ENCODE data around the gene RSPH3.

The RSPH3 gene

DNA sequence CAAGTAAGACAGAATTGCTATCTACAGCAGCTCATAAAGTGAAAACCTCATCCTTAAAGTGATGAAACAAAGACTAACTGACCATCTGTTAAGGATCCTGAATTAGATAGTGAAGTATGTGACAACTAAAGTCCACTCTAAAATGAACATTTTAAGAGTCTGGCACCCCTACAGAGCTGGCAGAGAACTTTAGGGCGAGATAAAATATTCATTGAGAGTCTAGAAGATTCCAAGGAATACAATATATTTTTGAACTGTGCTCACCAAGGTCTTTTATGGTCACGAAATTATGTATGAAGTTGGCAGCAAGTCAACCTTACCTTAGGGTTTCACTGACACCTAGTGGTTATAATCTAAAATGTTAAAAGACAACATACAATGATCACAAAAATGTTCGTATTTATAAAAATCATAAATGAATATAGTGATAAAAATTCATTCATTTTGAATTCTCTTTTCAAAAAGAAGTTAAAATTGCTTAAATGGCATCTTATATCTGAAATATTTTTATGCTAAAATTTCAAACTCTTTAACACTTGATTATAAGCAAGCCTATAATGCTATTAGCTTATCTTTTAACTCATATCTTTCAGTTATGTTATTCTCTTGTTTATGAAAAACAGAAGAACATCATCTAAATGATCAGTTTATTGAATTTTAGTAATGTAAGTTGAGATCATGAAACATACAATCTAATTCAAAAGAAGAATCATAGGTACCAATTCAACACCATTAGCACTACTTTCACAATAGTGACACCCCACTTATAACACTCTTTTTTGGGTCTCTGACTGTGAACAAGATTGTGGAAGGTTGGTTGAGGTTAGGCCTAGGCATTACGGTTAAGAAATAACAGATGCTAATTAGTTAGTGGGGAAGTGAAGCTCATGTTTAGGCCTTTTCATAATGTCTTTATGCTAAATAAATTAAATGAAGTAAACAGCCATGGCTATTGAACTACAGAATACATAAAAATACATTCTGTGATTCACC lies 27.5 kb downstream of the RSPH3 start:
- Histone ChIP-seq H3K27me3 (replicated peaks) (no peaks in the 10 kb centered on the region), H3K4me3 (ENCODE audit: low read depth, low read length) (no peak overlapping the region), H3K27ac (no peak overlapping the region), H3K36me3 (replicated peaks) (peaks cover 3% of the 10 kb centered on the region)
- TF ChIP-seq, protein P1, sequence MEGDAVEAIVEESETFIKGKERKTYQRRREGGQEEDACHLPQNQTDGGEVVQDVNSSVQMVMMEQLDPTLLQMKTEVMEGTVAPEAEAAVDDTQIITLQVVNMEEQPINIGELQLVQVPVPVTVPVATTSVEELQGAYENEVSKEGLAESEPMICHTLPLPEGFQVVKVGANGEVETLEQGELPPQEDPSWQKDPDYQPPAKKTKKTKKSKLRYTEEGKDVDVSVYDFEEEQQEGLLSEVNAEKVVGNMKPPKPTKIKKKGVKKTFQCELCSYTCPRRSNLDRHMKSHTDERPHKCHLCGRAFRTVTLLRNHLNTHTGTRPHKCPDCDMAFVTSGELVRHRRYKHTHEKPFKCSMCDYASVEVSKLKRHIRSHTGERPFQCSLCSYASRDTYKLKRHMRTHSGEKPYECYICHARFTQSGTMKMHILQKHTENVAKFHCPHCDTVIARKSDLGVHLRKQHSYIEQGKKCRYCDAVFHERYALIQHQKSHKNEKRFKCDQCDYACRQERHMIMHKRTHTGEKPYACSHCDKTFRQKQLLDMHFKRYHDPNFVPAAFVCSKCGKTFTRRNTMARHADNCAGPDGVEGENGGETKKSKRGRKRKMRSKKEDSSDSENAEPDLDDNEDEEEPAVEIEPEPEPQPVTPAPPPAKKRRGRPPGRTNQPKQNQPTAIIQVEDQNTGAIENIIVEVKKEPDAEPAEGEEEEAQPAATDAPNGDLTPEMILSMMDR (IDR thresholded peaks at IDR 0.05; ENCODE audit: low read depth, low read length, missing control alignments) = peak; percentile 13
- in situ Hi-C loops (cut with HindIII; ENCODE audit: low pct_ligation_motif_present, low sequenced_read_pairs) = loop anchor here (25.0 kb wide), 1 partner anchor 260 kb away; no protein-coding TSS in a partner anchor
- DNase-seq = peak; percentile 25

DNA sequence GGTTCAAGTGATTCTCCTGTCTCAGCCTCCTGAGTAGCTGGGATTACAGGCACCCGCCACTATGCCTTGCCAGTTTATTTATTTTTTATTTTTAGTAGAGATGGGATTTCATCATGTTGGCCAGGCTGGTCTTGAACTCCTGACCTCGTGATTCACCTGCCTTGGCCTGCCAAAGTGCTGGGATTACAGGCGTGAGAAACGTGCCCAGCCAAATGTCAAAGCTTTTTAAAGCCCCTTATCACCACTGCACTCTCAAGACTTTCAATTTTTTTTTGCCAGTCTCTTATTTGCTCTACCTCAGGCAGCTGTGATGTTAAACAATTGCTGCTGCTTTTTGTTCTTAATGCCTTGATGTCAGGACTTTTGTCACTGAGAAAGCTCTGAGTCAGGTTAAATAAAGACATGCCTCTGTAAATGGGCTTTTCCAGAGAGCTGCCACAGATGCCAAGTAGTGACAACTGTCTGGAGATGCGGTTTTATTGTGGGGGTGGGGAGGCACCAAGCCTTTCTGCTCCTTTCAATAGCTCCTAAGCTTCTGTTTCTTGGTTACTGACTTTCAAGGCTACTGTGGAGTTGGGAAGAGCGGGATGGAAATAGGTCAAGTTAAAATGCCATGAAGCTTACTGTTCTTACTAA lies 29.2 kb downstream of the RSPH3 start:
- in situ Hi-C loops (cut with HindIII; ENCODE audit: low pct_ligation_motif_present, low sequenced_read_pairs) = loop anchor here (25.0 kb wide), 1 partner anchor 258 kb away; no protein-coding TSS in a partner anchor
- Histone ChIP-seq H3K27ac (no peak overlapping the region), H3K4me3 (ENCODE audit: low read depth, low read length) (no peak overlapping the region), H3K36me3 (replicated peaks) (no peaks in the 10 kb centered on the region), H3K27me3 (replicated peaks) (no peaks in the 10 kb centered on the region)
- no peak for DNase-seq
- TF ChIP-seq, protein P1 (IDR thresholded peaks at IDR 0.05; ENCODE audit: low read depth, low read length, missing control alignments) = no peak

DNA sequence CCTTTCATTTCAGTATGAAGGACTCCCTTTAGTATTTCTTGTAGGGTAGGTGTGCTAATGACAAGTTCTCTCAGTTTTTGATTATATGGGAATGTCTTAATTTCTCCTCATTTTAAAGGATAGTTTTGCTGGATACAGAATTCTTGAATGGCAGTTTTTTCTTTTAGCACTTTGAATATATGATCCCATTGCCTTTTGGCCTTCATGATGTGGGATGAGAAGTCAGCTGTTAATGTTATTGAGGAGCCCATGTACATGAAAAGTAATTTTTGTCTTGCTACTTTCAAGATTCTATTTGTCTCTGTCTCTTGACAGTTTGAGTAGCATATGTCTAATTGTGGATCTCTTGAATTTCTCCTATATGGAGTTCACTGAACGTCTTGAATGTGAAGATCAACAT lies 30.9 kb downstream of the RSPH3 start:
- H3K4me3 ChIP-seq (ENCODE audit: low read depth, low read length) = no peak overlapping the region
- no peaks in the 10 kb centered on the region for H3K27me3 ChIP-seq (replicated peaks)
- in situ Hi-C loops (cut with HindIII; ENCODE audit: low pct_ligation_motif_present, low sequenced_read_pairs) = loop anchor here (25.0 kb wide), 1 partner anchor 257 kb away; no protein-coding TSS in a partner anchor
- no peaks in the 10 kb centered on the region for H3K36me3 ChIP-seq (replicated peaks)
- TF ChIP-seq, protein P1 (IDR thresholded peaks at IDR 0.05; ENCODE audit: low read depth, low read length, missing control alignments) = no peak
- DNase-seq = no peak
- no peak overlapping the region for H3K27ac ChIP-seq

DNA sequence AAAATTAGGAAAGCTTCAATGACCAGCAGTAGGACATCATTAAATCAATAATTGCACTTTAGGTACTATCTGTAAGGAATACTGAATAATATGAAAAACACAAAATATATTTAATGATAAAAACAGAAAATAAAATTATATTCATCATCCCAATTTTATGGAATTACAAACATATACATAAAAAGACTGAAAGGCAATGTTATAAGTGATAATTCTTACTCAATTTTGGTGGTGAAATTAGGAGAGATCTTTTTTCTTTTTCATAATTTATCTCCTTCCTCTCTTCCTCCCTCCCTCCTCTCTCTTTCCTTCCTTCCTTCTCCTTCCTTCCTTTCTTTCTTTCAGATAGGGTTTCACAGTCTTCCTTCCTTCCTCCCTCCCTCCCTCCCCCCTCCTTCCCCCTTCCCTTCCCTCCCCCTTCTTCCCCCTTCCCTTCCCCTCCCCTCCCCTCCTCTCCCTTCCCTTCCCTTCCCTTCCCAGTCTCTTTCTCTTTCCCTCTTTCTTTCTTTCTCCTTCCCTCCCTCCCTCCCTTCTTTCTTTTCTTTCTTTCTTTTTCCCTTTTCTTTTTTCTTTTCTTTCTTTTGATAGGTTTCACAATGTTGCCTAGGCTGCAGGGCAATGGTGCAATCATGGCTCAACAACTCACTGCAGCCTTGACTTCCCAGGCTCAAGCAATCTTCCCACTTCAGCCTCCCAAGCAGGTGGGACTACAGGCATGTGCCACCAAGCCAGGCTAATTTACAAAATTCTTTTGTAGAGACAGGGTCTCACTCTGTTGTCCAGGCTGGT lies 36.8 kb downstream of the RSPH3 start:
- Histone ChIP-seq H3K27ac (no peak overlapping the region), H3K4me3 (ENCODE audit: low read depth, low read length) (no peak overlapping the region), H3K36me3 (replicated peaks) (no peaks in the 10 kb centered on the region), H3K27me3 (replicated peaks) (no peaks in the 10 kb centered on the region)
- TF ChIP-seq, protein P1 (IDR thresholded peaks at IDR 0.05; ENCODE audit: low read depth, low read length, missing control alignments) = no peak
- no peak for DNase-seq
- in situ Hi-C loops (cut with HindIII; ENCODE audit: low pct_ligation_motif_present, low sequenced_read_pairs) = loop anchor here (25.0 kb wide), 1 partner anchor 251 kb away; no protein-coding TSS in a partner anchor

DNA sequence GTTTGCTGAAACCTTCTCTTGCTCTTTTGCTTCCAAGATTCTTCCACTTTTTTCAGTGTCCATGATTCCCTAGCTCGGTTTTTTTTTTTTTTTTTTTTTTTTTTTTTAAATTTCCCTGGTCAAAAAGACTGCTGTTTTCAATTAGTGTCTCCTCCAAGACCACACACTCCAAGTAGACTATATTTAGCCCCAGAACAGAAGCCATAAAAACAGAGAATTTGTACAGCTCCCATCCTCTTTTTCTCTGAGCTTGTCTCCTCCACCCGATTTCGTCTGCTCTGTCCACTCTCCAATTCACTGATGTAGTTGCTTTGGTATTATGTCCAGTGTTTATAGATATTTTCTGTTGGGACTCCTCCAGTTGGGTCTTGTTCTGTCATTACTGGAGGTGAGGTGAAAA lies 37.6 kb downstream of the RSPH3 start:
- no peaks in the 10 kb centered on the region for H3K27me3 ChIP-seq (replicated peaks)
- TF ChIP-seq, protein P1 (IDR thresholded peaks at IDR 0.05; ENCODE audit: low read depth, low read length, missing control alignments) = no peak
- no peak for DNase-seq
- H3K36me3 ChIP-seq (replicated peaks) = no peaks in the 10 kb centered on the region
- no peak overlapping the region for H3K27ac ChIP-seq
- in situ Hi-C loops (cut with HindIII; ENCODE audit: low pct_ligation_motif_present, low sequenced_read_pairs) = loop anchor here (25.0 kb wide), 1 partner anchor 250 kb away; no protein-coding TSS in a partner anchor
- no peak overlapping the region for H3K4me3 ChIP-seq (ENCODE audit: low read depth, low read length)

Measured in brain microvascular endothelial cell (primary cell).